A549 (cell line): ENCODE measurements around the gene PRIMPOL.

Source experiments
- BHLHE40 ChIP-seq: IDR thresholded peaks from 2 replicates; pipeline ENCODE4 v1.6.1; 2012; ENCODE audit warnings: low read depth, low read length, inconsistent platforms
- CHD2 ChIP-seq: fragments of 150-350 bp; IDR thresholded peaks from 2 replicates; pipeline ENCODE4 v1.6.1; 2014; ENCODE audit warnings: low read length; ENCODE audit not compliant: partially characterized antibody
- EP300 ChIP-seq, 2 experiments: fragments of >200 bp; sonication (Bioruptor Twin); formaldehyde crosslinking; IDR thresholded peaks; 2 replicates in 1 of 2; 3 replicates in 1 of 2; pipeline ENCODE4 v1.6.1; 2016 to 2017
- ESRRA ChIP-seq: fragments of 150-350 bp; IDR thresholded peaks from 2 replicates; pipeline ENCODE4 v1.6.1; 2014; ENCODE audit warnings: mild to moderate bottlenecking, low read length, borderline replicate concordance
- FOSB ChIP-seq: fragments of 250-450 bp; sonication (Bioruptor Pico); IDR thresholded peaks from 2 replicates; pipeline ENCODE4 v1.5.0; 2020; ENCODE audit warnings: mild to moderate bottlenecking, moderate library complexity
- MAZ ChIP-seq: fragments of 150-350 bp; IDR thresholded peaks from 2 replicates; pipeline ENCODE4 v1.6.1; 2014; ENCODE audit warnings: antibody characterized with exemption, low read depth, low read length, borderline replicate concordance
- MYC ChIP-seq: IDR thresholded peaks from 2 replicates; pipeline ENCODE4 v1.6.1; 2012; ENCODE audit warnings: mild to moderate bottlenecking, inconsistent platforms, low read length, improper control_type of control experiment, borderline replicate concordance
- POLR2A ChIP-seq: IDR thresholded peaks from 2 replicates; pipeline ENCODE4 v1.6.1; 2012; ENCODE audit warnings: mild to moderate bottlenecking, low read length
- RFX5 ChIP-seq: fragments of 450-650 bp; IDR thresholded peaks from 2 replicates; pipeline ENCODE4 v1.7.1; 2014; ENCODE audit warnings: antibody characterized with exemption, mild to moderate bottlenecking, moderate library complexity
- RNF2 ChIP-seq: fragments of 200-600 bp; sonication (generic); IDR thresholded peaks from 2 replicates; pipeline ENCODE4 v1.6.1; 2016; ENCODE audit warnings: low read depth, mild to moderate bottlenecking, antibody characterized with exemption, moderate library complexity, borderline replicate concordance
- SMC3 ChIP-seq: fragments of >200 bp; sonication (Bioruptor Twin); formaldehyde crosslinking; IDR thresholded peaks from 3 replicates; pipeline ENCODE4 v1.6.1; 2018; ENCODE audit warnings: inconsistent platforms
- TF ChIP-seq, protein P1 (sequence below): fragments of >200 bp; sonication (Bioruptor Twin); formaldehyde crosslinking; IDR thresholded peaks from 3 replicates; pipeline ENCODE4 v1.5.1; 2016
- TF ChIP-seq, protein P2 (sequence below): fragments of 250-450 bp; sonication (Bioruptor Pico); IDR thresholded peaks from 2 replicates; pipeline ENCODE4 v1.5.0; 2021; ENCODE audit warnings: mild to moderate bottlenecking, moderate library complexity, borderline replicate concordance
- TF ChIP-seq, protein P3 (sequence below): IDR thresholded peaks from 2 replicates; pipeline ENCODE4 v1.6.1; 2012

DNA sequence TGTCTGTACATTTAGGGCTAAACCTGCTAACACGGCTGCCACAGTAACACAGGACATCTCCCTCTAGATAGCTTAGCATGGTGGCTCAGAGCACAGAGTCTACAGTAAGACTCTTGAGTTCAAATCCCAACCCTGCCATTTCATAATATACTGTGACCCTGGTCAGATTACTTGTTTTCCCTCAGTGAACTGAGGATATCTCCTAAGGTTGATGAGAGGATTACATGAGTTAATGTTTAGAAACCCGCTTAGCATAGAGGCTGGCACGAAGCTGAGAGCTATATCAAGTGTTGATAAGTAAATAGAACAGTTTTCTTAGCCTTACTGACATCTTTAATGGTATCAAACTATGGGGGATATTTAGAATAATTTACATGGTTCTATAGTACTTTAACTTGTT lies 37.5 kb upstream of the PRIMPOL start:
- TF ChIP-seq, protein P1, sequence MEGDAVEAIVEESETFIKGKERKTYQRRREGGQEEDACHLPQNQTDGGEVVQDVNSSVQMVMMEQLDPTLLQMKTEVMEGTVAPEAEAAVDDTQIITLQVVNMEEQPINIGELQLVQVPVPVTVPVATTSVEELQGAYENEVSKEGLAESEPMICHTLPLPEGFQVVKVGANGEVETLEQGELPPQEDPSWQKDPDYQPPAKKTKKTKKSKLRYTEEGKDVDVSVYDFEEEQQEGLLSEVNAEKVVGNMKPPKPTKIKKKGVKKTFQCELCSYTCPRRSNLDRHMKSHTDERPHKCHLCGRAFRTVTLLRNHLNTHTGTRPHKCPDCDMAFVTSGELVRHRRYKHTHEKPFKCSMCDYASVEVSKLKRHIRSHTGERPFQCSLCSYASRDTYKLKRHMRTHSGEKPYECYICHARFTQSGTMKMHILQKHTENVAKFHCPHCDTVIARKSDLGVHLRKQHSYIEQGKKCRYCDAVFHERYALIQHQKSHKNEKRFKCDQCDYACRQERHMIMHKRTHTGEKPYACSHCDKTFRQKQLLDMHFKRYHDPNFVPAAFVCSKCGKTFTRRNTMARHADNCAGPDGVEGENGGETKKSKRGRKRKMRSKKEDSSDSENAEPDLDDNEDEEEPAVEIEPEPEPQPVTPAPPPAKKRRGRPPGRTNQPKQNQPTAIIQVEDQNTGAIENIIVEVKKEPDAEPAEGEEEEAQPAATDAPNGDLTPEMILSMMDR = no peak
- TF ChIP-seq FOSB (CRISPR knock-in tag) (no peak), POLR2A (no peak), RFX5 (no peak), BHLHE40 (no peak), RNF2 (no peak), CHD2 (no peak), SMC3 (no peak), MAZ (no peak), ESRRA (no peak), MYC (no peak), EP300 (IDR thresholded peaks at IDR 0.05) (no peak)
- TF ChIP-seq, protein P2, sequence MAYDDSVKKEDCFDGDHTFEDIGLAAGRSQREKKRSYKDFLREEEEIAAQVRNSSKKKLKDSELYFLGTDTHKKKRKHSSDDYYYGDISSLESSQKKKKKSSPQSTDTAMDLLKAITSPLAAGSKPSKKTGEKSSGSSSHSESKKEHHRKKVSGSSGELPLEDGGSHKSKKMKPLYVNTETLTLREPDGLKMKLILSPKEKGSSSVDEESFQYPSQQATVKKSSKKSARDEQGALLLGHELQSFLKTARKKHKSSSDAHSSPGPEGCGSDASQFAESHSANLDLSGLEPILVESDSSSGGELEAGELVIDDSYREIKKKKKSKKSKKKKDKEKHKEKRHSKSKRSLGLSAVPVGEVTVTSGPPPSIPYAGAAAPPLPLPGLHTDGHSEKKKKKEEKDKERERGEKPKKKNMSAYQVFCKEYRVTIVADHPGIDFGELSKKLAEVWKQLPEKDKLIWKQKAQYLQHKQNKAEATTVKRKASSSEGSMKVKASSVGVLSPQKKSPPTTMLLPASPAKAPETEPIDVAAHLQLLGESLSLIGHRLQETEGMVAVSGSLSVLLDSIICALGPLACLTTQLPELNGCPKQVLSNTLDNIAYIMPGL (CRISPR knock-in tag) = no peak
- TF ChIP-seq, protein P3, sequence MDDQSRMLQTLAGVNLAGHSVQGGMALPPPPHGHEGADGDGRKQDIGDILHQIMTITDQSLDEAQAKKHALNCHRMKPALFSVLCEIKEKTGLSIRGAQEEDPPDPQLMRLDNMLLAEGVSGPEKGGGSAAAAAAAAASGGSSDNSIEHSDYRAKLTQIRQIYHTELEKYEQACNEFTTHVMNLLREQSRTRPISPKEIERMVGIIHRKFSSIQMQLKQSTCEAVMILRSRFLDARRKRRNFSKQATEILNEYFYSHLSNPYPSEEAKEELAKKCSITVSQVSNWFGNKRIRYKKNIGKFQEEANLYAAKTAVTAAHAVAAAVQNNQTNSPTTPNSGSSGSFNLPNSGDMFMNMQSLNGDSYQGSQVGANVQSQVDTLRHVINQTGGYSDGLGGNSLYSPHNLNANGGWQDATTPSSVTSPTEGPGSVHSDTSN = no peak
